Neuron (in vitro differentiated cells): Measurements from ENCODE around the gene IPPK.

Experiments
- H2AFZ ChIP-seq: one replicate; pipeline ENCODE4 v1.6.1; 2013; ENCODE audit warnings: low read depth, mild to moderate bottlenecking, inconsistent platforms, low read length, moderate library complexity
- H3K27me3 ChIP-seq: one replicate; pipeline ENCODE4 v1.6.1; 2013; ENCODE audit warnings: low read length; ENCODE audit not compliant: insufficient read depth
- H3K36me3 ChIP-seq: one replicate; pipeline ENCODE4 v1.6.1; 2013; ENCODE audit warnings: low read length; ENCODE audit not compliant: insufficient read depth
- H3K4me1 ChIP-seq: one replicate; pipeline ENCODE4 v1.6.1; 2013; ENCODE audit warnings: low read length; ENCODE audit not compliant: insufficient read depth
- H3K4me3 ChIP-seq: 2 replicates; pipeline ENCODE4 v1.5.1; 2013; ENCODE audit warnings: mild to moderate bottlenecking, low read length, moderate library complexity
- H3K9me3 ChIP-seq: one replicate; pipeline ENCODE4 v1.6.1; 2013; ENCODE audit warnings: low read length

The IPPK gene

GRCh38 chr9:92671323-92671722, 1.4 kb upstream of the IPPK start:
- H2AFZ ChIP-seq, result no peak overlapping the region
- peaks cover 10% of the 10 kb centered on the region for H3K36me3 ChIP-seq
- no peaks in the 10 kb centered on the region for H3K27me3 ChIP-seq
- no peaks in the 10 kb centered on the region for H3K9me3 ChIP-seq
- peaks cover 14% of the 10 kb centered on the region for H3K4me1 ChIP-seq
- H3K4me3 ChIP-seq, result peak overlapping the region; percentile 85

GRCh38 chr9:92669527-92669889, 423 bp downstream of the IPPK start:
- H3K4me3 ChIP-seq, result peak overlapping the region; percentile 85
- H3K9me3 ChIP-seq, result no peaks in the 10 kb centered on the region
- no peaks in the 10 kb centered on the region for H3K27me3 ChIP-seq
- peaks cover 12% of the 10 kb centered on the region for H3K36me3 ChIP-seq
- H2AFZ ChIP-seq, result peak overlapping the region; percentile 59
- peaks cover 20% of the 10 kb centered on the region for H3K4me1 ChIP-seq

GRCh38 chr9:92668746-92669526, 995 bp downstream of the IPPK start:
- peak overlapping the region; percentile 59 for H2AFZ ChIP-seq
- no peaks in the 10 kb centered on the region for H3K9me3 ChIP-seq
- H3K27me3 ChIP-seq, result no peaks in the 10 kb centered on the region
- H3K4me1 ChIP-seq, result peaks cover 20% of the 10 kb centered on the region
- H3K36me3 ChIP-seq, result peaks cover 12% of the 10 kb centered on the region
- H3K4me3 ChIP-seq, result peak overlapping the region; percentile 85

- Histone ChIP-seq H2AFZ (no peak overlapping the region), H3K4me1 (peaks cover 20% of the 10 kb centered on the region), H3K36me3 (peaks cover 12% of the 10 kb centered on the region), H3K9me3 (no peaks in the 10 kb centered on the region), H3K4me3 (no peak overlapping the region), H3K27me3 (no peaks in the 10 kb centered on the region)
Observed at GRCh38 chr9:92666912-92667532, 2.9 kb downstream of the IPPK start.

GRCh38 chr9:92666236-92666635, 3.7 kb downstream of the IPPK start:
- H3K4me1 ChIP-seq, result peaks cover 18% of the 10 kb centered on the region
- no peak overlapping the region for H3K4me3 ChIP-seq
- no peak overlapping the region for H2AFZ ChIP-seq
- no peaks in the 10 kb centered on the region for H3K27me3 ChIP-seq
- H3K9me3 ChIP-seq, result no peaks in the 10 kb centered on the region
- H3K36me3 ChIP-seq, result peaks cover 12% of the 10 kb centered on the region

GRCh38 chr9:92665836-92666235, 4.1 kb downstream of the IPPK start:
- Histone ChIP-seq H3K36me3 (peaks cover 12% of the 10 kb centered on the region), H3K4me3 (no peak overlapping the region), H3K9me3 (no peaks in the 10 kb centered on the region), H2AFZ (no peak overlapping the region), H3K4me1 (peaks cover 15% of the 10 kb centered on the region), H3K27me3 (no peaks in the 10 kb centered on the region)

- no peaks in the 10 kb centered on the region for H3K9me3 ChIP-seq
- peaks cover 25% of the 10 kb centered on the region for H3K4me1 ChIP-seq
- no peak overlapping the region for H3K4me3 ChIP-seq
- peaks cover 12% of the 10 kb centered on the region for H3K36me3 ChIP-seq
- H3K27me3 ChIP-seq, result no peaks in the 10 kb centered on the region
- H2AFZ ChIP-seq, result no peak overlapping the region
Observed at GRCh38 chr9:92664394-92665152, 5.4 kb downstream of the IPPK start.

- peaks cover 12% of the 10 kb centered on the region for H3K36me3 ChIP-seq
- no peak overlapping the region for H2AFZ ChIP-seq
- H3K4me3 ChIP-seq, result no peak overlapping the region
- no peaks in the 10 kb centered on the region for H3K9me3 ChIP-seq
- H3K4me1 ChIP-seq, result peaks cover 24% of the 10 kb centered on the region
- H3K27me3 ChIP-seq, result no peaks in the 10 kb centered on the region
Observed at GRCh38 chr9:92663951-92664350, 6.0 kb downstream of the IPPK start.

- H3K9me3 ChIP-seq, result no peaks in the 10 kb centered on the region
- H2AFZ ChIP-seq, result no peak overlapping the region
- H3K36me3 ChIP-seq, result peaks cover 15% of the 10 kb centered on the region
- H3K4me3 ChIP-seq, result no peak overlapping the region
- peaks cover 19% of the 10 kb centered on the region for H3K4me1 ChIP-seq
- H3K27me3 ChIP-seq, result no peaks in the 10 kb centered on the region
Observed at GRCh38 chr9:92663126-92663525, 6.8 kb downstream of the IPPK start.

GRCh38 chr9:92661743-92662142, 8.2 kb downstream of the IPPK start:
- peaks cover 19% of the 10 kb centered on the region for H3K4me1 ChIP-seq
- H3K4me3 ChIP-seq, result no peak overlapping the region
- H3K9me3 ChIP-seq, result no peaks in the 10 kb centered on the region
- no peaks in the 10 kb centered on the region for H3K27me3 ChIP-seq
- H2AFZ ChIP-seq, result no peak overlapping the region
- peaks cover 12% of the 10 kb centered on the region for H3K36me3 ChIP-seq

- H3K4me1 ChIP-seq, result peaks cover 19% of the 10 kb centered on the region
- H3K4me3 ChIP-seq, result no peak overlapping the region
Observed at GRCh38 chr9:92661127-92661526, 8.8 kb downstream of the IPPK start.

GRCh38 chr9:92660266-92660665, 9.7 kb downstream of the IPPK start:
- Histone ChIP-seq H3K9me3 (no peaks in the 10 kb centered on the region), H3K27me3 (no peaks in the 10 kb centered on the region), H2AFZ (no peak overlapping the region), H3K36me3 (peaks cover 15% of the 10 kb centered on the region), H3K4me1 (peaks cover 19% of the 10 kb centered on the region), H3K4me3 (no peak overlapping the region)

More at GRCh38 chr9:92661127-92661526, 8.8 kb downstream of the IPPK start:
- peaks cover 10% of the 10 kb centered on the region for H3K36me3 ChIP-seq
- no peak overlapping the region for H2AFZ ChIP-seq
- H3K27me3 ChIP-seq, result no peaks in the 10 kb centered on the region
- H3K9me3 ChIP-seq, result no peaks in the 10 kb centered on the region

- Histone ChIP-seq H3K27me3 (no peaks in the 10 kb centered on the region), H3K4me3 (no peak overlapping the region), H3K9me3 (no peaks in the 10 kb centered on the region), H3K4me1 (peaks cover 13% of the 10 kb centered on the region), H3K36me3 (peaks cover 22% of the 10 kb centered on the region), H2AFZ (no peak overlapping the region)
Observed at GRCh38 chr9:92659601-92660000, 10.3 kb downstream of the IPPK start.
